ENCODE data around the gene SHTN1.

SHTN1 gene

GRCh38 chr10:116970050-116970449, 34.9 kb downstream of the SHTN1 start:
- TF ChIP-seq CTCF (IDR thresholded peaks at IDR 0.05), result no peak

- no peak for TF ChIP-seq CTCF (IDR thresholded peaks at IDR 0.05)
Observed at GRCh38 chr10:116968331-116968730, 36.7 kb downstream of the SHTN1 start.

- TF ChIP-seq CTCF (IDR thresholded peaks at IDR 0.05), result no peak
Observed at GRCh38 chr10:116961406-116962251, 43.4 kb downstream of the SHTN1 start.

GRCh38 chr10:116960066-116960776, 44.8 kb downstream of the SHTN1 start:
- TF ChIP-seq CTCF (IDR thresholded peaks at IDR 0.05), result no peak

- no peak for TF ChIP-seq CTCF (IDR thresholded peaks at IDR 0.05)
Observed at GRCh38 chr10:116952729-116953128, 52.3 kb downstream of the SHTN1 start.

- TF ChIP-seq CTCF (IDR thresholded peaks at IDR 0.05), result no peak
Observed at GRCh38 chr10:116948530-116948870, 56.5 kb downstream of the SHTN1 start.

GRCh38 chr10:116947841-116948529, 57.0 kb downstream of the SHTN1 start:
- TF ChIP-seq CTCF (IDR thresholded peaks at IDR 0.05), result no peak

Measured in LNCAP (cell line).